SK-N-SH treated with all-trans-retinoic acid at 6 μM for 48 hours (cell line): ENCODE measurements around the gene SEMA3D.

Experiments used
- ESRRG ChIP-seq: fragments of 250-450 bp; sonication (Bioruptor Pico); IDR thresholded peaks from 2 replicates; pipeline ENCODE4 v1.6.1; 2021; ENCODE audit warnings: mild to moderate bottlenecking
- PPARA ChIP-seq: fragments of 250-450 bp; sonication (Bioruptor Pico); IDR thresholded peaks from 2 replicates; pipeline ENCODE4 v1.5.0; 2020; ENCODE audit warnings: mild to moderate bottlenecking, borderline replicate concordance
- TF ChIP-seq, protein P1 (sequence below): fragments of 250-450 bp; sonication (Bioruptor Pico); IDR thresholded peaks from 2 replicates; pipeline ENCODE4 v1.8.0; 2021; ENCODE audit warnings: low read depth, mild to moderate bottlenecking, moderate library complexity, borderline replicate concordance

DNA sequence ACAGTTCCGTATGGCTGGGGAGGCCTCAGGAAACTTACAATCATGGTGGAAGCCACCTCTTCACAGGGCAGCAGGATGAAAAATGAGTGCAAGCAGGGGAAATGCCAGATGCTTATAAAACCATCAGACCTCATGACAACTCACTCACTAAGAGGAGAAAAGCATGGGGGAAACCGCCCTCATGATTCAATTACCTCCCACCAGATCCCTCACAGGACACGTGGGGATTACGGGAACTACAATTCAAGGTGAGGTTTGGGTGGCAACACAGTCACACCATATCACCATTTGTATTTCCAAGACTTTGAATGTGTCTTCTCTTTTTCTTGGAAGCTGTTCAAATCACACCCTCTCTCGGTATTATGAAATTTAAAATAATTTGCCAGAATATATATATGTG lies 80.1 kb downstream of the SEMA3D start:
- no peak for TF ChIP-seq PPARA (CRISPR knock-in tag)
- TF ChIP-seq ESRRG (CRISPR knock-in tag): no peak
- TF ChIP-seq, protein P1, sequence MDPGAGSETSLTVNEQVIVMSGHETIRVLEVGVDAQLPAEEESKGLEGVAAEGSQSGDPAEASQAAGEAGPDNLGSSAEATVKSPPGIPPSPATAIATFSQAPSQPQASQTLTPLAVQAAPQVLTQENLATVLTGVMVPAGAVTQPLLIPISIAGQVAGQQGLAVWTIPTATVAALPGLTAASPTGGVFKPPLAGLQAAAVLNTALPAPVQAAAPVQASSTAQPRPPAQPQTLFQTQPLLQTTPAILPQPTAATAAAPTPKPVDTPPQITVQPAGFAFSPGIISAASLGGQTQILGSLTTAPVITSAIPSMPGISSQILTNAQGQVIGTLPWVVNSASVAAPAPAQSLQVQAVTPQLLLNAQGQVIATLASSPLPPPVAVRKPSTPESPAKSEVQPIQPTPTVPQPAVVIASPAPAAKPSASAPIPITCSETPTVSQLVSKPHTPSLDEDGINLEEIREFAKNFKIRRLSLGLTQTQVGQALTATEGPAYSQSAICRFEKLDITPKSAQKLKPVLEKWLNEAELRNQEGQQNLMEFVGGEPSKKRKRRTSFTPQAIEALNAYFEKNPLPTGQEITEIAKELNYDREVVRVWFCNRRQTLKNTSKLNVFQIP (CRISPR knock-in tag): no peak
